CD1c-positive myeloid dendritic cell (primary cell): ENCODE measurements around the gene IFT43.

Experiments used
- DNase-seq: peaks from one replicate; pipeline ENCODE4 v3.0.0-alpha.2; 2016; ENCODE audit errors: extremely low spot score

The IFT43 gene

DNA sequence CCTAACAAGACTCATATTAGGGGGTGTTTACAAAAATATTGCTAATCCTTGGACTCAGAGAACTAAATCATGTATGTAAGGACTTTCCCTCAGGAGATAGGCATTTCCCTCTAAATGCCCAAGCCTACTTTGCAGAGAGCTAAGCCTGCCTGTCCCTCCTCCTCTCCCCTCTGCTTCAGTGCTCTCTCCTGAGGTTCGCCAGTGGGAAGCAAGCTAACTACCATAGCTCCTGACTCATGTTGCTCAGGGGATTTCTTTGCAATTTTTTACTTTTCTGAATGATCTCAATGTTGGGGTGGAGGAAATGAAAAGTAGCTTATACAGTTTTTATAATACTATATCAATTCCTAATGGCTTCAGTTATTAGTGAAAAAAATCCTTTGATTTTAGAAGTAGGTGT, 29.6 kb downstream of the IFT43 start:
- no peak for DNase-seq

DNA sequence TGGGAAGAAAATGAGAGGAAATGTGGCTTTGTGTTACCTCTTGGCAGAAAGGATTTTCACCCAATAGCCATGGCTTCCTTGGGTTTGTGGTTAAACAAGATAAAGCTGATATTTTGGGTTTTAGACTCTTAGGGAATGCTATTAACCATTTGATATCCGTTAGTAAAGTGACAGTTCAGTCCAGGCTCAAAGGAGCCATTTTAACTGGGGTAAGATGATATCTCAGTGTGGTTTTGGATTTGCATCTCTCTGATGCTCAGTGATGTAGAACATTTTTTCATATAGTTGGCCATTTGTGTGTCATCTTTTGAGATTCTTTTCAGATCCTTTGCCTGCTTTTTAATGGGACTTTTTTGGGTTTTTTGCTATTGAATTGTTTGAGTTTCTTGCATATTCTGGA, 30.1 kb downstream of the IFT43 start:
- no peak for DNase-seq

DNA sequence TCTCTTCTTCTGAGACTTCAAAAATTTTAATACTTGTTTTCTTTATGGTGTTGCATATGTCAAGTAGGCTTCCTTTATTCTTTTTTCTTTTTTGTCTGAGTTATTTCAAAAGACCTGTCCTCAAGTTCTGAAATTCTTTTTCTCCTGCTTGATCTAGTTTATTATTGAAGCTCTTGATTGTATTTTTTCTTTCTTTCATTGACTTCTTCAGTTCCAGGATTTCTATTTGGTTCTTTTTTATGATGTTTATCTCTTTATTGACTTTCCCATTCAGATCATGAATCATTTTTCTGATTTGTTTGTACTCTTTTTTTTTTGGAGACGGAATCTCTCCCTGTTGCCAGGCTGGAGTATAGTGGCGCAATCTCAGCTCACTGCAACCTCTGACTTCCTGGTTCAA, 34.1 kb downstream of the IFT43 start:
- DNase-seq: no peak

- DNase-seq: no peak
Measured at GRCh38 chr14:76022991-76023390, 37.4 kb downstream of the IFT43 start.

DNA sequence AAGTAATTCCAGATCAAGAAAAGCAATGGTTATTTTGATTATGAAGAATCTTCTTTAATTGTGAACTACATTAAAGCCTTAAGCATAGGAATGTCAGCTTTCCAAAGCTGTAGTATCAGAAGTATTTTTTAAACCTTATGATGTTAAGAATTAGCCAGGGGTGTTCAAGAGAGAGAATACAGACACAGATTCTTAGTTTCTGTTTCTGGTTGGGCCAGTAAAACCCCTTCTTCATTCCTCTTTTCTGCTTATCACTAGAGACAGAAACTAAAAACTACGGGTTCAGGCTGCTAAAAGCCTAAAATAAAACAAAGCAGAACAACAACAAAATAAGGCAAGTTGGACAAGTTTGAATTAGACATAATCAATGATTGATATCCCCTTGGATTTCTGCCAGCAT, 38.2 kb downstream of the IFT43 start:
- no peak for DNase-seq

DNA sequence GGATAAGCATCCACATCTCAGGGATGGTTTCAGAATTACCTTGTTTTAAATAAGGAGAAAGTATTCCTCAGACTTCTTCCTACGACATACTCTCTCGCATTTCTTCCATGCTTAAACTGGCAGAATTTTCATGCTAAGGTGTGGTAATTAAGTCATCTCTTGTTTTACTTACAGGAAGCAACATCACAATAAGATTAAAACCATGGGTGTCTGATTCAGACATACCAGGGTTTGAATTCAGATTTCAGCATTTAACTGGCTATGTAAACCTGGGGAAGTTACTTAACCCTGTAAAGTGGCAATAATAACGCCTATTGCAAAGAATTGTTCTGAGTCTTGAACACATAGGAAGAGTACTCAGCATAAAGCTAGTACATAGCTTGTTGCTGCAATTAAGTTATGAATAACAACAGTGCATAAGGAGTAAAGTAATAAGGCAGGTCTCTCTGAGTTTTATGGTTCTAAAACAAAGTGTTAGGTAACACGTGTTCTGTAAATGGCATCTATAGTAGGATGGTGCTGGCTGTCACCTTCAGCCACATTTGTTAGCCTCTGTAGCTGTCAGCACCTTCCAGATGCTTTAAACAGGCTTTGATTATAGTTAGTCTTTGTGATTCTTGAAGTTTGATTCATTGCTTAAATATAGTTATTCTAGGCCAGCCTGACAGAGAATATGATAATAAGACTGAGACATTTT, 38.8 kb downstream of the IFT43 start:
- DNase-seq: no peak

- DNase-seq: no peak
Measured at GRCh38 chr14:76034566-76034965, 49.0 kb downstream of the IFT43 start.

- no peak for DNase-seq
Measured at GRCh38 chr14:76040704-76041103, 55.1 kb downstream of the IFT43 start.

- no peak for DNase-seq
Measured at GRCh38 chr14:76045773-76046172, 60.2 kb downstream of the IFT43 start.

DNA sequence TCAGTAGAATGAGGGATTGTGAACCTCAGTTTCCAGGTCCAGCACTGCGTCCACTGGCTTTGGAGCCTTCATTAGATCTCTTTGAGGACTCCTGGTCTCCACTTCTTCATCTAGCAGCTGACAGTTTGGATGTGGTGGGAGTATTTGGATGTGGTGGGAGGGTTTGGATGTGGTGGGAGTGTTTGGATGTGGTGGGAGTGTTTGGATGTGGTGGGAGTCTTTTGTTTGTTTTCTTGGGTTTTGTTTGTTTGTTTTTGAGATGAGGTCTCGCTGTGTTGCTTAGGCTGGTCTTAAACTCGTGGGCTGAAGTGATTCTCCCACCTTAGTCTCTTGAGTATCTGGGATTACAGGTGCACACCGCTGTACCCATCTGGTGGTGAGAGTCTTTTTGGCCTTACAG, 64.7 kb downstream of the IFT43 start:
- no peak for DNase-seq

DNA sequence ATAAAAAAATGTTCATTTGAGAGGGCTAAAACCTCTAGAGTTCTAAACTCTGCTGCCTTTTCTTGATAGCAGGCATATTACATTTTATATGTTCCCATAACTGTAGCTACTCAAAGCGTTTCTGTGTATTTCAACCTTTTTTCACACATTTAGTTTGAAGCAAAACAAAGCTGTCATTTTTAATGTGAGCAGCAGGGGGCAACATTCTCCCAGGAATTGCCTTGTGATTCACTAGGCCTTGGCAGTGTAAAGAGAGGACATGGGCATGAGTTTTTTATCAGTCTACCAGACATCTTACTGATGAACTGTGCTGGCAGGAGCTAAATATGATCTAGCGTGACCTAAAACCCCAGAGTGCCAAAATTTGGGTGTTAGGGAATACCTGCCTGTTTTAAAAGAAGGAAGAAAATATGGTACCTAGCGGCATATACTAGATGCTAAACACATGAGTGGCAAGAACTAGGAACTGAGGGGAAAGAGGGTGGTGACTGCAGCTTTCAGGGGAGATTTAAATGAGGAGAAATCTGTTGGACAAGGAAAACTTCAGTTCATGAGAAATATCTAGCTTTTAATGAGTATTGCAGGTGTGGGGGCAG, 65.3 kb downstream of the IFT43 start:
- peak; percentile 78 for DNase-seq

- no peak for DNase-seq
Measured at GRCh38 chr14:76051717-76052465, 66.3 kb downstream of the IFT43 start.

DNA sequence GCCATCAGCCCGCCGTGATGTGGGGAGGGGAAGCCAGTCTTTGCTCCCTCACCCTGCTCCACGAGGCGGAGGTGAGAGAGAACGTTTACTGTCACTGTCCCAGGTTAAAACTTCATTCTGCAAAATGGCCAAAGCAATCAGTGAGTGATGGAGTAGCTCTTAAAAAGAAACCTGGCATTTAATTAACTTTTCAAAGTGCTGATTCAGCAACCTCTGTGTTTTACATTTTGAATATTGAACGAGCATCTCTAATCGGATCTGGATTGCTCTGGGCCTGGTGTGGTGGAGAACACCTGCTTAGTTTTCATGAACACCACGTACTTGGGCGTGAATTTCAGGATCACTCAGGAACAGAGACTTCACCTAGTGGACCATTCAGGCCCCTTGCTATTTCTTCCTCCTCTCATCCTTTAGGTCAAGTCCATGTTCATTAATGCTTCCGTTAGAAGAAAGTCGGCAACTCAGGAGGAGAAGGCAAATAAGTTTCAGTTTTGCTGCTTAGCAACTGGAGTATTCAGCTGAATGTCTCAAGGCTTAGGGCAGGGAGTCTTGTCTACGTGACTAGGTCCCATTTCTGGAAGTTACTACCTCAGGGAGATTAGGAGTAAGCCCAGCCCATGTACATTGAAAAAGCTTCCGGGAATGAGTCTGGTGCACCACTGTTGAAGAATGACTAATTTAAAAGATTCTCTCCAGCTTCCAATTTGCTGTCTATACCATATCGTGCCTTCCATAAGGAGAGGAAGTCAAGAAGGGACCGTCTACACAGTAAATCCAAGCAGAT, 68.2 kb downstream of the IFT43 start:
- no peak for DNase-seq

DNA sequence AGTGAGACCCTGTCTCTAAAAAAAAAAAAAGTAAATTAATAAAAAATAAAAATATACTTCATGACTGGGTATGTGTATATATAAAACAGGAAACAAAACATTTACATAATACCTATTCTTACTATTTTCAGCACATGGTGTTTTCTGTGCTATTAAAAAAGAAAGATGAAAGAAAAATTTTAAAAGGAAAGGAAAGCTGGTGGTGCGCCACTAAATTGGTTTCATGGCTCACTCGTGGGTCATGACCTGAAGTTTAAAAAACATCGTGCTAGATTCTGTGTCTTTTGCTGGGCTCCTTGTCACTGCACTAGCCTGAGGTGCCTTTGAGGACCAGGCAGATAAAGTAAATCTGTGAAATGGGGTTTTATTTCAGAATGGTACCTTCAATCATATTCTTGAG, 69.8 kb downstream of the IFT43 start:
- no peak for DNase-seq

DNA sequence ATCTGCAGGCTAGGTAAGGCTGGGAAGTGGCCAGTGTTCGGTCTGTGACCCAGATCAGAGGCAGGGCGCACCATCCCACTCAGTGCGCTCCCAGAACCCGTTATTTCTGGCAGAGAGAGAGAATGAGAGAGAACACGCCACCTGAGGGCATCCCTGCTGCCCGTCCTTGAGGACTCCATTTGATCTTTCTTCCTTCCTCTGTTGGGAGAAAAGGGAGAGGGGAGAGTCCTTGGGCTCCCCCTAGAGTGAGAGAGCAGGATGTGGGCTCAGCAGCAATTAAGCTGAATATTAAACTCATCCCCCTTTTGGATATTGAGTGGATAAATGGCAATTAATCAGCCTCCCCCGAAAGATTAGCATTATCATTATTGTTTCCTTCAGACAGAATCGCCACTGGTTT, 70.6 kb downstream of the IFT43 start:
- no peak for DNase-seq

GRCh38 chr14:76057914-76058313, 72.4 kb downstream of the IFT43 start:
- DNase-seq: no peak

- DNase-seq: no peak
Measured at GRCh38 chr14:76063327-76063726, 77.8 kb downstream of the IFT43 start.

DNA sequence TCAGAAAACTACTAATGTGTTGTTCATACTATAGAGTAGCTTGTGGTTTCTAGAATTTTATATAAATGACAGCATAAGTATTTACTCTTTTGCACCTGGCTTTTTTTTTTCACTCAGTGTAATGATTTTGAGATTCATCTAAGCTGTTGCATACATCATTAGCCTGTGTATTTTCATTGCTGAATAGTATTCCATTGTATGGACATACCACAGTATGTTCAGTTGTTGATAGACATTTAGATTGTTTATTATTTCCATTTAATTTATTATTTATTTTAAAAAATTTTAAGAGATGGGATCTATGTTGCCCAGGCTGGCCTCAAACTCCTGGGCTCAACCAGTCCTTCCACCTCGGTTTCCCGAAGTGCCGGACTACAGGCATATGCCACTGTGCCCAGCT, 80.0 kb downstream of the IFT43 start:
- no peak for DNase-seq

DNA sequence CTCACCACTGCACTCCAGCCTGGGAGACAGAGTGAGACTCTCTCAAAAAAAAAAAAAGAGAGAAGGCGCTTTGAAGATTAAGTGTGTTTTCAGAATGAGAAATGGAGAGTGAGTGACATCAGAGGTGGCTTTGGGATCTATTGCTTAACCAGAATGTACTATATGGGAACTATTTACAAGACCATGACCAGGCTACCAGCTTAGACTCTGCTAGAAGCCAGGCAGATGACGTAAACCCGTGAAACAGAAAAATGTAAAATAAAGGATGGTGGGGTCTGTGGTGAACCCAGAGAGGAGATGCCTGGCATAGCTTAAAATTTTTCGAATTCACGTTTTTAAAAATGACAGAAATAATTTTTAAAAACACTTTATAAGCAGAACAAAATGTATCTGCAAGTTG, 82.0 kb downstream of the IFT43 start:
- no peak for DNase-seq

- no peak for DNase-seq
Measured at GRCh38 chr14:76073717-76074116, 88.2 kb downstream of the IFT43 start.

- DNase-seq: no peak
Measured at GRCh38 chr14:76077340-76077739, 91.8 kb downstream of the IFT43 start.

GRCh38 chr14:76078501-76078900, 92.9 kb downstream of the IFT43 start:
- DNase-seq: no peak
